Prostate gland (tissue), 2 donors: Measurements from ENCODE around the gene CENPP.

Source experiments
- CTCF ChIP-seq, 4 experiments: fragments of 200-600 bp in 2 of 4; fragments of 450-650 bp in 2 of 4; sonication (generic) in 2 of 4; IDR thresholded peaks; 1 replicate in 3 of 4; 2 replicates in 1 of 4; pipeline ENCODE4 v1.5.1; 2016 to 2019; ENCODE audit warnings: antibody characterized with exemption in 4 of 4, mild to moderate bottlenecking in 2 of 4, moderate library complexity in 2 of 4
- POLR2A ChIP-seq: fragments of 450-650 bp; IDR thresholded peaks from one replicate; pipeline ENCODE4 v1.6.1; 2016; ENCODE audit warnings: antibody characterized with exemption, mild to moderate bottlenecking

- TF ChIP-seq CTCF (IDR thresholded peaks at IDR 0.05) (no peak), POLR2A (no peak)
Observed at GRCh38 chr9:92649007-92649406, 323.3 kb downstream of the CENPP start.
